Measurements from ENCODE around the gene IGFL4. TPM values are rescaled to one million over a fixed set of nuclear protein-coding genes. Genes with fewer than 3 reads are reported as not detected.

The IGFL4 gene
- total and polyA plus RNA-seq, 9 of the 15 experiments (the other 6 are each of a cell fraction or from before 2014, with no cell fraction given): not detected

GRCh38 chr19:45994998-45995714, 45.6 kb downstream of the IGFL4 start, which contains the start of gene CCDC61 (continued):
- TF ChIP-seq ELF4 (CRISPR knock-in tag; IDR thresholded peaks at IDR 0.05): peak; percentile 98
- no peak for TF ChIP-seq MCM2 (IDR thresholded peaks at IDR 0.05; ENCODE audit: low read depth)
- TF ChIP-seq ZNF197 (CRISPR knock-in tag; IDR thresholded peaks at IDR 0.05; ENCODE audit: low read depth): no peak
- no peak for TF ChIP-seq POU5F1 (IDR thresholded peaks at IDR 0.05; ENCODE audit: borderline replicate concordance, low read depth, low read length, partially characterized antibody)
- TF ChIP-seq SMARCC2 (IDR thresholded peaks at IDR 0.05; ENCODE audit: low read depth): no peak
- TF ChIP-seq ZNF589 (CRISPR knock-in tag; IDR thresholded peaks at IDR 0.05; ENCODE audit: low read depth): no peak
- TF ChIP-seq ZNF316 (IDR thresholded peaks at IDR 0.05): no peak
- no peak for TF ChIP-seq HSF4 (CRISPR knock-in tag; IDR thresholded peaks at IDR 0.05; ENCODE audit: borderline replicate concordance)
- no peak for TF ChIP-seq BDP1 (IDR thresholded peaks at IDR 0.05; ENCODE audit: insufficient read depth, insufficient read length)
- TF ChIP-seq CC2D1A (IDR thresholded peaks at IDR 0.05): no peak
- no peak for TF ChIP-seq ETV6 (IDR thresholded peaks at IDR 0.05; ENCODE audit: borderline replicate concordance in 1 of 2, low read depth in 2 of 2, low read length in 1 of 2)
- TF ChIP-seq ETV6 (CRISPR knock-in tag; IDR thresholded peaks at IDR 0.05; ENCODE audit: borderline replicate concordance): no peak
- TF ChIP-seq ZNF3 (CRISPR knock-in tag; IDR thresholded peaks at IDR 0.05): no peak
- TF ChIP-seq ZBED1 (IDR thresholded peaks at IDR 0.05): no peak
- no peak for TF ChIP-seq TRIM24 (IDR thresholded peaks at IDR 0.05)
- TF ChIP-seq TGIF2 (CRISPR knock-in tag; IDR thresholded peaks at IDR 0.05): no peak
- TF ChIP-seq BACH1 (tag; IDR thresholded peaks at IDR 0.05): no peak
- TF ChIP-seq MBD2 (IDR thresholded peaks at IDR 0.05; ENCODE audit: borderline replicate concordance, low read depth): peak; percentile 98
- TF ChIP-seq, protein P1, sequence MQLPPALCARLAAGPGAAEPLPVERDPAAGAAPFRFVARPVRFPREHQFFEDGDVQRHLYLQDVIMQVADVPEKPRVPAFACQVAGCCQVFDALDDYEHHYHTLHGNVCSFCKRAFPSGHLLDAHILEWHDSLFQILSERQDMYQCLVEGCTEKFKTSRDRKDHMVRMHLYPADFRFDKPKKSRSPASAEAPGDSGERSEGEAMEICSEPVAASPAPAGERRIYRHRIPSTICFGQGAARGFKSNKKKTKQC (CRISPR knock-in tag; IDR thresholded peaks at IDR 0.05): no peak
- no peak for TF ChIP-seq FOXJ2 (tag; IDR thresholded peaks at IDR 0.05)
- TF ChIP-seq, protein P2, sequence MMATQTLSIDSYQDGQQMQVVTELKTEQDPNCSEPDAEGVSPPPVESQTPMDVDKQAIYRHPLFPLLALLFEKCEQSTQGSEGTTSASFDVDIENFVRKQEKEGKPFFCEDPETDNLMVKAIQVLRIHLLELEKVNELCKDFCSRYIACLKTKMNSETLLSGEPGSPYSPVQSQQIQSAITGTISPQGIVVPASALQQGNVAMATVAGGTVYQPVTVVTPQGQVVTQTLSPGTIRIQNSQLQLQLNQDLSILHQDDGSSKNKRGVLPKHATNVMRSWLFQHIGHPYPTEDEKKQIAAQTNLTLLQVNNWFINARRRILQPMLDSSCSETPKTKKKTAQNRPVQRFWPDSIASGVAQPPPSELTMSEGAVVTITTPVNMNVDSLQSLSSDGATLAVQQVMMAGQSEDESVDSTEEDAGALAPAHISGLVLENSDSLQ (IDR thresholded peaks at IDR 0.05): peak; percentile 100
- TF ChIP-seq AFF4 (CRISPR knock-in tag; IDR thresholded peaks at IDR 0.05): no peak; the same call in 1 of the 2 replicates
- TF ChIP-seq ATF7 (IDR thresholded peaks at IDR 0.05): peak; percentile 89
- TF ChIP-seq FUS (optimal IDR thresholded peaks at IDR 0.05; ENCODE audit: low read depth, low read length): no peak
- no peak for TF ChIP-seq BMI1 (IDR thresholded peaks at IDR 0.05; ENCODE audit: low read length)
- TF ChIP-seq ZNF24 (IDR thresholded peaks at IDR 0.05): no peak
- no peak for TF ChIP-seq CCNT2 (IDR thresholded peaks at IDR 0.05; ENCODE audit: borderline replicate concordance, extremely low read depth, insufficient read length, low read depth, low read length)
- no peak for TF ChIP-seq ZNF695 (CRISPR knock-in tag; IDR thresholded peaks at IDR 0.05)
